SU-DHL-6 (cell line): ENCODE results near the gene MEIS2.

Experiments used
- CTCF ChIP-seq: fragments of 200-600 bp; sonication (generic); IDR thresholded peaks from one replicate; pipeline ENCODE4 v1.5.1; 2017; ENCODE audit warnings: antibody characterized with exemption, mild to moderate bottlenecking, low read length, moderate library complexity; ENCODE audit not compliant: insufficient read depth, poor library complexity, severe bottlenecking
- EZH2phosphoT487 ChIP-seq: fragments of 200-600 bp; sonication (generic), shearing (Covaris generic); conservative IDR thresholded peaks from 2 replicates; pipeline ENCODE4 v1.6.1; 2018; ENCODE audit warnings: mild to moderate bottlenecking, antibody characterized with exemption, low read length, moderate library complexity, mixed read lengths

- no peak for TF ChIP-seq CTCF
- TF ChIP-seq EZH2phosphoT487: no peak
Observed at GRCh38 chr15:37078566-37078965, 21.8 kb downstream of the MEIS2 start.
